HK-2 (cell line): Measurements from ENCODE around the gene FOXA1.
"Not testable (repeated sequence)": the region's sequence is repeated elsewhere in the genome, so short reads cannot be mapped to it uniquely, and the experiment has no call there.

Experiments
- DNase-seq: peaks from one replicate; pipeline ENCODE4 v3.0.0-alpha.2; 2018; ENCODE audit not compliant: unreplicated experiment

FOXA1 gene

GRCh38 chr14:37558740-37559139 lies 36.3 kb downstream of the FOXA1 start:
- no peak for DNase-seq

GRCh38 chr14:37555596-37555995 lies 39.5 kb downstream of the FOXA1 start:
- not testable (repeated sequence) for DNase-seq

- DNase-seq, result no peak
Measured at GRCh38 chr14:37553935-37554550, 41.0 kb downstream of the FOXA1 start.

- no peak for DNase-seq
Measured at GRCh38 chr14:37551119-37551518, 43.9 kb downstream of the FOXA1 start.

GRCh38 chr14:37550511-37550910 lies 44.5 kb downstream of the FOXA1 start:
- DNase-seq, result no peak

GRCh38 chr14:37546621-37547447 lies 48.2 kb downstream of the FOXA1 start:
- DNase-seq, result no peak

- no peak for DNase-seq
Measured at GRCh38 chr14:37545174-37545573, 49.9 kb downstream of the FOXA1 start.

GRCh38 chr14:37544407-37544806 lies 50.6 kb downstream of the FOXA1 start:
- no peak for DNase-seq

- no peak for DNase-seq
Measured at GRCh38 chr14:37539992-37540391, 55.1 kb downstream of the FOXA1 start.
